ENCODE data around the gene PLPPR1. TPM values are rescaled to one million over a fixed set of nuclear protein-coding genes. Genes with fewer than 3 reads are reported as not detected.

Gene PLPPR1
- total RNA-seq, 1 experiment from 2014 or later = 2.4 TPM

DNA sequence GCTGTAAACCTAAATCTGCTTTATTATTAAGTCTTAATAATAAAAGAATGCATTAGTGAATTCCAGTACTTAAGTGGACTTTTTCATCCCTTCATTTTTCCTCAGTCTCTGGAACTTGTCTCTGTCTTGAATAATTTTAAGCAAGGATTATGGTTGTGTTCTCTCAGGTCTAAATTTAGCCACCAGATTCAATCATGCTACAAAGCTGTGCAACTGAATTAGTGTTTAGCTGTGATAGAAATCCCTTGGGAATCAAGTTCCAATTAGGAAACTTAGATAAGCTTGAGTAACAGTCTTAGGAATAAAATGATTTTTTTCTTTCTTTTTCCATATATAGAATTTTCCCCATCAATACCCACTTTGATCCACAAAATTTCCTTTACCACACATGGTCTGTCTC is 104.3 kb downstream of the PLPPR1 start:
- no peak overlapping the region for H2BK20ac ChIP-seq (ENCODE audit: low read depth, low read length, poor library complexity, severe bottlenecking)
- H3K4ac ChIP-seq (ENCODE audit: low read depth, low read length) = no peak overlapping the region
- no peak overlapping the region for H2BK5ac ChIP-seq (ENCODE audit: insufficient read length, low read length)
- no peak overlapping the region for H3K14ac ChIP-seq (ENCODE audit: insufficient read depth, low read length)
- no peaks in the 10 kb centered on the region for H3K79me2 ChIP-seq (ENCODE audit: insufficient read depth, low read length)
- Mint-ChIP-seq H3K9me3 (peaks cover 2 to 10% of the 10 kb centered on the region in 2 experiments; a peak in 4 of 5 replicates), H3K4me1 (peaks cover 28 to 33% of the 10 kb centered on the region in 2 experiments), H3K36me3 (ENCODE audit: insufficient read depth in 1 of 3, low read depth in 3 of 3) (peaks cover 4 to 8% (median 5%) of the 10 kb centered on the region in 3 experiments), H3K4me3 (no peak overlapping the region), H3K27ac (no peak overlapping the region), H3K27me3 (ENCODE audit: low read depth) (no peaks in the 10 kb centered on the region; the same call in 1 of the 2 replicates)
- H3K9ac ChIP-seq (ENCODE audit: extremely low read depth, insufficient read length, low read length) = no peak overlapping the region
- H3K4me2 ChIP-seq (ENCODE audit: insufficient read depth, insufficient read length, low read length) = no peak overlapping the region
- no peaks in the 10 kb centered on the region for H3K27me3 ChIP-seq (ENCODE audit: insufficient read depth, low read length)
- H3K18ac ChIP-seq (ENCODE audit: insufficient read length, low read depth, low read length) = no peak overlapping the region
- H3K9me3 ChIP-seq (ENCODE audit: control insufficient read depth, low read depth, low read length) = no peaks in the 10 kb centered on the region
- no peak overlapping the region for H2AK5ac ChIP-seq (ENCODE audit: insufficient read length, low read length)
- H3T11ph ChIP-seq (ENCODE audit: low read length) = no peak overlapping the region
- H3K4me1 ChIP-seq (ENCODE audit: insufficient read depth, low read length) = no peaks in the 10 kb centered on the region; the same call in 1 of the 2 replicates
- no peak for TF ChIP-seq CTCF (conservative IDR thresholded peaks at IDR 0.05)
- no peaks in the 10 kb centered on the region for H3K79me1 ChIP-seq (ENCODE audit: insufficient read depth, low read depth, low read length, poor library complexity, severe bottlenecking)
- no peaks in the 10 kb centered on the region for H3K23me2 ChIP-seq (ENCODE audit: insufficient read length, low read depth, low read length, poor library complexity, severe bottlenecking)
- no peak overlapping the region for H2BK12ac ChIP-seq (ENCODE audit: insufficient read length, low read depth, low read length)
- no peak overlapping the region for H3K56ac ChIP-seq (ENCODE audit: insufficient read length, low read depth, low read length)
- no peak overlapping the region for H4K8ac ChIP-seq (replicated peaks; ENCODE audit: insufficient read length, low read depth, low read length)
- H4K20me1 ChIP-seq (ENCODE audit: control insufficient read depth, insufficient read depth, insufficient read length) = no peaks in the 10 kb centered on the region
- H3K23ac ChIP-seq (ENCODE audit: insufficient read length, low read depth, low read length) = no peak overlapping the region
- no peak for DNase-seq
- no peak overlapping the region for H3K27ac ChIP-seq (ENCODE audit: insufficient read length, low read depth, low read length)
- no peak overlapping the region for H2BK120ac ChIP-seq (ENCODE audit: low read depth, low read length, poor library complexity, severe bottlenecking)
- no peak overlapping the region for H2BK15ac ChIP-seq (ENCODE audit: low read depth, low read length)
- no peak overlapping the region for H4K5ac ChIP-seq (ENCODE audit: insufficient read length, low read depth, low read length)
- no peak overlapping the region for H2AFZ ChIP-seq (ENCODE audit: low read length)
- no peak overlapping the region for H4K91ac ChIP-seq (ENCODE audit: insufficient read length, low read depth, low read length)
